Measurements from ENCODE around the gene ZC3H7A.

- no peak for TF ChIP-seq CTCF (IDR thresholded peaks at IDR 0.05)
- no peak for TF ChIP-seq POLR2A (IDR thresholded peaks at IDR 0.05)
- TF ChIP-seq POLR2AphosphoS5 (IDR thresholded peaks at IDR 0.05; ENCODE audit: insufficient read depth in 1 of 2, low read depth in 1 of 2), result no peak
Measured at GRCh38 chr16:11721781-11722467, 75.1 kb downstream of the ZC3H7A start.

Data from vagina (tissue), 2 donors.